RWPE2 (cell line): ENCODE data around the gene OR1N2.
"Not testable (repeated sequence)": the region's sequence is repeated elsewhere in the genome, so short reads cannot be mapped to it uniquely, and the experiment has no call there.

ENCODE experiments used
- ATAC-seq: fragments of 200-7000 bp; cut with Tn5 transposase; 3 replicates; pipeline ENCODE4 v1.9.1; 2021; ENCODE audit warnings: low read depth
- DNase-seq: peaks from one replicate; pipeline ENCODE4 v3.0.0-alpha.2; 2020; ENCODE audit warnings: low spot score
- H3K27ac ChIP-seq: fragments of 450-650 bp; 2 replicates; pipeline ENCODE4 v1.5.1; 2017; ENCODE audit warnings: mild to moderate bottlenecking; ENCODE audit not compliant: poor library complexity, severe bottlenecking
- H3K27me3 ChIP-seq: fragments of 250-450 bp; sonication (Bioruptor Pico); 2 replicates; pipeline ENCODE4 v1.5.1; 2021; ENCODE audit warnings: mild to moderate bottlenecking, moderate library complexity; ENCODE audit not compliant: insufficient read depth, poor library complexity, severe bottlenecking
- H3K36me3 ChIP-seq: fragments of 250-450 bp; sonication (Bioruptor Pico); 2 replicates; pipeline ENCODE4 v1.5.1; 2020; ENCODE audit warnings: low read depth, mild to moderate bottlenecking, moderate library complexity
- H3K4me1 ChIP-seq: fragments of 250-450 bp; sonication (Bioruptor Pico); 2 replicates; pipeline ENCODE4 v1.5.1; 2021; ENCODE audit warnings: mild to moderate bottlenecking, moderate library complexity; ENCODE audit not compliant: insufficient read depth, poor library complexity, severe bottlenecking
- H3K4me3 ChIP-seq: fragments of 250-450 bp; sonication (Bioruptor Pico); 2 replicates; pipeline ENCODE4 v1.5.1; 2021; ENCODE audit warnings: mild to moderate bottlenecking, moderate library complexity; ENCODE audit not compliant: severe bottlenecking
- H3K9me3 ChIP-seq: fragments of 250-450 bp; sonication (Bioruptor Pico); 2 replicates; pipeline ENCODE4 v1.5.1; 2021; ENCODE audit warnings: mild to moderate bottlenecking, moderate library complexity; ENCODE audit not compliant: severe bottlenecking
- TF ChIP-seq, protein P1 (sequence below): fragments of 450-650 bp; IDR thresholded peaks from one replicate; pipeline ENCODE4 v1.5.1; 2017; ENCODE audit warnings: mild to moderate bottlenecking, moderate library complexity; ENCODE audit not compliant: poor library complexity, severe bottlenecking

Gene OR1N2

DNA sequence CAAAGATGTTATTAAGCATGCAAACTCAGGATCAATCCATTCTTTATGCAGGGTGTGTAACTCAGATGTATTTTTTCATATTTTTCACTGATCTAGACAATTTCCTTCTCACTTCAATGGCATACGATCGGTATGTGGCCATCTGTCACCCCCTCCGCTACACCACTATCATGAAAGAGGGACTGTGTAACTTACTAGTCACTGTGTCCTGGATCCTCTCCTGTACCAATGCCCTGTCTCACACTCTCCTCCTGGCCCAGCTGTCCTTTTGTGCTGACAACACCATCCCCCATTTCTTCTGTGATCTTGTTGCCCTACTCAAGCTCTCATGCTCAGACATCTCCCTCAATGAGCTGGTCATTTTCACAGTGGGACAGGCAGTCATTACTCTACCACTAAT, 33.5 kb upstream of the OR1N2 start:
- no peaks in the 10 kb centered on the region for H3K36me3 ChIP-seq
- ATAC-seq (no peak), DNase-seq (no peak)
- H3K9me3 ChIP-seq, result no peaks in the 10 kb centered on the region
- H3K27ac ChIP-seq, result no peak overlapping the region
- peaks cover 7% of the 10 kb centered on the region for H3K27me3 ChIP-seq
- TF ChIP-seq, protein P1, sequence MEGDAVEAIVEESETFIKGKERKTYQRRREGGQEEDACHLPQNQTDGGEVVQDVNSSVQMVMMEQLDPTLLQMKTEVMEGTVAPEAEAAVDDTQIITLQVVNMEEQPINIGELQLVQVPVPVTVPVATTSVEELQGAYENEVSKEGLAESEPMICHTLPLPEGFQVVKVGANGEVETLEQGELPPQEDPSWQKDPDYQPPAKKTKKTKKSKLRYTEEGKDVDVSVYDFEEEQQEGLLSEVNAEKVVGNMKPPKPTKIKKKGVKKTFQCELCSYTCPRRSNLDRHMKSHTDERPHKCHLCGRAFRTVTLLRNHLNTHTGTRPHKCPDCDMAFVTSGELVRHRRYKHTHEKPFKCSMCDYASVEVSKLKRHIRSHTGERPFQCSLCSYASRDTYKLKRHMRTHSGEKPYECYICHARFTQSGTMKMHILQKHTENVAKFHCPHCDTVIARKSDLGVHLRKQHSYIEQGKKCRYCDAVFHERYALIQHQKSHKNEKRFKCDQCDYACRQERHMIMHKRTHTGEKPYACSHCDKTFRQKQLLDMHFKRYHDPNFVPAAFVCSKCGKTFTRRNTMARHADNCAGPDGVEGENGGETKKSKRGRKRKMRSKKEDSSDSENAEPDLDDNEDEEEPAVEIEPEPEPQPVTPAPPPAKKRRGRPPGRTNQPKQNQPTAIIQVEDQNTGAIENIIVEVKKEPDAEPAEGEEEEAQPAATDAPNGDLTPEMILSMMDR, result no peak
- H3K4me3 ChIP-seq, result no peak overlapping the region
- no peaks in the 10 kb centered on the region for H3K4me1 ChIP-seq

DNA sequence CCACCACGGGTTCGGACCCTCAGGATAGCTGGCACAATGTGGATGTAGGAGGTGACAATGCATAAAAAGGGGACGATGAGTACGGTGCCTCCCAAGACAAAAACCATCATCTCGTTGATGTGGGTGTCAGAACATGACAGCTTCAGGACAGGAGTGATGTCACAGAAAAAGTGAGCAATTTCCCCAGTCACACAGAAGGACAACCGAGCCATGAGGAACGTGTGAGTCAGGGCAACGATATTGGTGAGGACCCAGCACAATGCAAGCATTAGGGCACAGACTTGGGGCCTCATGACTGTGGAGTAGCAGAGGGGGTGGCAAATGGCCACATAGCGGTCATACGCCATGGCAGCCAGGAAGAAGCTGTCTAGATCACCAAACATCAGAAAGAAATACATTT, 26.3 kb upstream of the OR1N2 start:
- Histone ChIP-seq H3K27me3 (peaks cover 9% of the 10 kb centered on the region), H3K4me3 (no peak overlapping the region), H3K27ac (no peak overlapping the region), H3K9me3 (no peaks in the 10 kb centered on the region), H3K4me1 (no peaks in the 10 kb centered on the region), H3K36me3 (no peaks in the 10 kb centered on the region)
- no peak for DNase-seq
- ATAC-seq, result no peak
- TF ChIP-seq, protein P1, result no peak

DNA sequence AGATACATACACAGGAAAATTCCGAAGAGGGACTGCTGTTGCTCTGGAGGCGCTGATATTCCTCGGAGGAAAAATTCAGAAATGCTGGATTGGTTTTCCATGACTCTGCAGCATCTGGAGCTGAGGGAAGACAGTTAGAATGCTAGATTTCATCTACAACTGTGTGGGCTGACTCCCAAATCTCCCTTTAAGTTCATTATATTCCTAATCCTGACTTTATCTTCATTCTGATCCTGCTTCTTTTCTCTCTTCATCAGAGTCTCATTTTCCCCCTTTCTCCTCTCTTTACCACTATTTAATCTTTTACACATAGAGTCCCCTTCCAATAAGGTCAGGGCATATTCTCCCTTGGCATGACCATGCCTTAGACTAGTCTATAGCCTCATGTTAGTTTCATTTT, 25.7 kb upstream of the OR1N2 start, which contains the start of gene OR1N1:
OR1N1 (minus strand) TSS at position 101 of the 400 bp plus-strand sequence; CDS start at position 101, 0 bp downstream.
- H3K27ac ChIP-seq, result no peak within 1 kb of the TSS
- H3K9me3 ChIP-seq, result no peaks in the 10 kb centered on the region
- ATAC-seq (no peak), DNase-seq (no peak)
- peaks cover 9% of the 10 kb centered on the region for H3K27me3 ChIP-seq
- no peak within 1 kb of the TSS for H3K4me3 ChIP-seq
- H3K4me1 ChIP-seq, result no peaks in the 10 kb centered on the region
- TF ChIP-seq, protein P1, result no peak
- H3K36me3 ChIP-seq, result no peaks in the 10 kb centered on the region

DNA sequence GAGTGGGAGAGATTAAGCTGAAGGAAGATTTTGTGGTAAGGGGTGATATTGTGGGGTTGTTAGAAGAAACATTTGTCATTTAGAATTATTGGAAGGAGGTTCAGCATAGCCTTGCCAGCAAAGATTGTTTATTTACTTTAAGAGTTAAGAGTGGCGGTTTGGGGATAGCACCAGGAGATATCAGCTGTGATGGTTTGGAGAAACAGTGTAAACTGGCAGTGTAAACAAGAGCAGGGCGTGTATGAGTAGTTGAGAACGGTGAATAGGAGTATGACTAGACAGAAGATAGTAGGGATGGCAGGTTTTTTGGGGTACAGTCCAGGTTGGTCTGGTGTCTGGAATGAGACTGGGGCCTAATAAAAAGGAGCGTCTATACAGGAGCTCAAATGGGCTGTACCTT, 21.8 kb upstream of the OR1N2 start:
- H3K4me1 ChIP-seq, ATAC-seq, H3K27ac ChIP-seq, H3K36me3 ChIP-seq, H3K4me3 ChIP-seq, DNase-seq, H3K9me3 ChIP-seq, H3K27me3 ChIP-seq: not testable (repeated sequence)

DNA sequence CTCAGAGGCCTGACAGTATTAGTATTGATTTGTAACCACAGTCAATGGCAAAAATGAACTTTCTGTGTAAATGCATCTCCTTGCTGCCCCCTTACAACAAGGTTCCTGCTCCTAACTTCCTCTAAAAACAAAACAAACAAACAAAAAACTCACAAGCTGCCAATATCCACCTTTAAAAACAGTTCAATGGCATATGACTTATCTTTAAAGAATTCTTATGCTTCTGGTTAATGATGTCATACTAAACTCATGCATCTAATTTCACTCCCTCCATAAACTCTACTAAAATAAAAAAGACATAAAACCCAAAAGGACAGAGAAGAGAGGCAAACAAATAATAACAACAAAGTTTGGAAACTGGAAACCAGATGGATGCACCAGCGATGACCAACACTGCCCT, 16.8 kb upstream of the OR1N2 start:
- Histone ChIP-seq H3K27ac (no peak overlapping the region), H3K4me3 (no peak overlapping the region), H3K4me1 (no peaks in the 10 kb centered on the region), H3K27me3 (no peaks in the 10 kb centered on the region), H3K36me3 (no peaks in the 10 kb centered on the region), H3K9me3 (no peaks in the 10 kb centered on the region)
- ATAC-seq (no peak), DNase-seq (no peak)
- TF ChIP-seq, protein P1, result no peak

DNA sequence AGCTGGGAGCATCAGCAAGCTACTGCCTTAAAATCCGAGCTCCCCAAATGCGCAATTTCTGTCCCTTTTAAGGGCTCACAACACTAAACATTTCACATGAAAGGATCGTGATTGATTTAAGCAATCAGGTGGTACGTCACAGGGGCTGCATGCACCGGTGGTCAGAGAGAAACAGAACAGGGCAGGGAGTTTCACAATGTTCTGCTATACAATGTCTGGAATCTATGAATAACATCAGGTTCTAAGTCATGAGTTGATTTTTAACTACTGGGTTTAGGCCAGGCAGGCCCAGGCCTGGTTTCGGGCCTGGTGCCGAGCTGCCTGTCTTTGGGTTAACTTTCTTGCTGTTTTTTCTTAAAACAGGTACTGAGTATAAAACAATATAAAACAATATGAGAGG, 15.8 kb upstream of the OR1N2 start:
- not testable (repeated sequence) for H3K36me3 ChIP-seq, DNase-seq, H3K27me3 ChIP-seq, H3K4me3 ChIP-seq, H3K27ac ChIP-seq, H3K9me3 ChIP-seq, H3K4me1 ChIP-seq, ATAC-seq
